Measurements from ENCODE around the gene SH3TC1. TPM values are rescaled to one million over a fixed set of nuclear protein-coding genes. Genes with fewer than 3 reads are reported as not detected.

The SH3TC1 gene
- total and polyA plus RNA-seq, 2 of the 8 experiments (the other 6 are each of a cell fraction or from before 2014, with no cell fraction given) = 0.15 TPM; not detected in 1

- Histone ChIP-seq H3K79me1 (ENCODE audit: low read depth, low read length) (no peaks in the 10 kb centered on the region), H3K18ac (ENCODE audit: extremely low read depth, low read length) (no peak overlapping the region), H3K27ac (ENCODE audit: low read depth, low read length) (no peak overlapping the region), H2BK15ac (ENCODE audit: low read length) (no peak overlapping the region), H4K91ac (replicated peaks; ENCODE audit: insufficient read length, low read length) (no peak overlapping the region), H4K5ac (ENCODE audit: insufficient read length, low read depth, low read length) (no peak overlapping the region), H4K8ac (ENCODE audit: extremely low read depth, insufficient read depth, low read length) (no peak overlapping the region), H2BK20ac (ENCODE audit: low read length) (no peak overlapping the region), H3K4me2 (ENCODE audit: insufficient read depth in 1 of 2, low read depth in 2 of 2, low read length in 2 of 2) (no peak overlapping the region), H2AFZ (ENCODE audit: low read length) (no peak overlapping the region), H3K9me3 (ENCODE audit: insufficient read depth in 2 of 2, low read depth in 1 of 2, low read length in 1 of 2) (no peaks in the 10 kb centered on the region), H3K14ac (ENCODE audit: insufficient read length) (no peak overlapping the region), H3K56ac (replicated peaks; ENCODE audit: insufficient read length, low read depth, low read length) (no peak overlapping the region), H3K4me3 (ENCODE audit: extremely low read depth in 1 of 4, insufficient read depth in 2 of 4, low read depth in 3 of 4, low read length in 4 of 4) (no peak overlapping the region), H3K9ac (replicated peaks in 1 of 4; ENCODE audit: extremely low read depth in 1 of 4, low read depth in 3 of 4, low read length in 3 of 4) (no peak overlapping the region), H3K23ac (ENCODE audit: insufficient read length) (no peak overlapping the region), H3K36me3 (ENCODE audit: control insufficient read depth in 2 of 4, insufficient read depth in 4 of 4, low read length in 3 of 4) (no peaks in the 10 kb centered on the region), H2BK12ac (ENCODE audit: low read depth, low read length) (no peak overlapping the region), H2AK5ac (ENCODE audit: low read depth, low read length) (no peak overlapping the region), H3K79me2 (ENCODE audit: control insufficient read depth in 1 of 2, insufficient read depth in 2 of 2, low read length in 2 of 2) (no peaks in the 10 kb centered on the region), H3K27me3 (replicated peaks in 1 of 4; ENCODE audit: control insufficient read depth in 3 of 4, extremely low read depth in 1 of 4, insufficient read depth in 3 of 4, low read length in 3 of 4) (peaks cover 6 to 28% (median 18%) of the 10 kb centered on the region in 4 experiments), H2BK120ac (replicated peaks; ENCODE audit: low read depth, low read length) (no peak overlapping the region), H3K4me1 (replicated peaks in 1 of 4; ENCODE audit: control insufficient read depth in 3 of 4, insufficient read depth in 4 of 4, low read length in 3 of 4) (peaks cover 0 to 5% (median 2%) of the 10 kb centered on the region in 4 experiments; a peak in 4 of 7 replicates), H2BK5ac (ENCODE audit: low read depth, low read length) (no peak overlapping the region), H3K23me2 (ENCODE audit: low read depth, low read length) (peaks cover 23% of the 10 kb centered on the region; the same call in 1 of the 2 replicates), H3K4ac (replicated peaks; ENCODE audit: insufficient read length, low read depth, low read length) (no peak overlapping the region), H4K20me1 (replicated peaks in 1 of 2; ENCODE audit: control insufficient read depth in 1 of 2, insufficient read depth in 2 of 2, low read length in 2 of 2) (peaks cover 1 to 5% of the 10 kb centered on the region in 2 experiments)
- no peak for DNase-seq (ENCODE audit: low read depth in 1 of 2, low spot score in 2 of 2)
- 89% methylated on average over 7 of the region's 8 CpGs; no CpG with 5 or more reads in 1 of the 2 experiments for WGBS, 2 experiments (ENCODE audit: extremely low coverage in 1 of 2, insufficient coverage in 1 of 2, insufficient read length in 1 of 2, insufficient replicate concordance in 2 of 2, low coverage in 1 of 2, low lambda C conversion rate in 2 of 2, missing lambda C conversion rate in 1 of 2)
- CTCF ChIA-PET (ENCODE audit: partially characterized antibody) = interaction anchor here (0.6 to 1.8 kb wide), 5 partner anchors 13 to 363 kb away, joined by 3 read pairs; no protein-coding TSS in a partner anchor
- no peak for TF ChIP-seq EP300 (IDR thresholded peaks at IDR 0.05; ENCODE audit: borderline replicate concordance in 1 of 2, low read depth in 2 of 2, low read length in 2 of 2)
- TF ChIP-seq CHD2 (IDR thresholded peaks at IDR 0.05; ENCODE audit: low read length) = no peak
- TF ChIP-seq POLR2AphosphoS5 (IDR thresholded peaks at IDR 0.05; ENCODE audit: low read depth, low read length) = no peak
- TF ChIP-seq HDAC2 (IDR thresholded peaks at IDR 0.05; ENCODE audit: borderline replicate concordance in 1 of 2, low read depth in 2 of 2, low read length in 2 of 2) = no peak
- TF ChIP-seq KDM4A (IDR thresholded peaks at IDR 0.05; ENCODE audit: low read depth, low read length, severe bottlenecking) = no peak
- TF ChIP-seq NRF1 (IDR thresholded peaks at IDR 0.05; ENCODE audit: low read depth, low read length) = no peak
- TF ChIP-seq TCF12 (IDR thresholded peaks at IDR 0.05; ENCODE audit: low read depth, low read length) = no peak
- TF ChIP-seq PHF8 (conservative IDR thresholded peaks at IDR 0.05; ENCODE audit: low read depth, low read length) = no peak
- no peak for TF ChIP-seq E2F6 (IDR thresholded peaks at IDR 0.05)
- no peak for TF ChIP-seq TEAD4 (IDR thresholded peaks at IDR 0.05; ENCODE audit: low read depth, low read length)
- no peak for TF ChIP-seq ASH2L (IDR thresholded peaks at IDR 0.05; ENCODE audit: low read length)
- no peak for TF ChIP-seq SRF (IDR thresholded peaks at IDR 0.05; ENCODE audit: low read depth, low read length)
- POLR2A ChIA-PET (ENCODE audit: partially characterized antibody) = no interaction called here
- FAIRE-seq = no peak
Measured at GRCh38 chr4:8162625-8163024, 36.5 kb upstream of the SH3TC1 start.
